Activated CD4-positive, alpha-beta T cell treated with anti-CD3 and anti-CD28 coated beads, Interleukin-2, amount 10 ng/mL, durations not matched to agents 7 days and 5 days (primary cell): ENCODE data around the gene PNLIPRP2. TPM values are rescaled to one million over a fixed set of nuclear protein-coding genes. Genes with fewer than 3 reads are reported as not detected.

ENCODE experiments used
- CTCF ChIA-PET: fragments of 350-600 bp; sonication (Branson Sonifier 250); formaldehyde crosslinking; loops from one replicate; lab custom pipeline; 2021; ENCODE audit warnings: antibody characterized with exemption; lab: Charles Lee
- POLR2A ChIA-PET: fragments of 350-600 bp; sonication (Branson Sonifier 250); formaldehyde crosslinking; loops from one replicate; lab custom pipeline; 2021; ENCODE audit warnings: antibody characterized with exemption; lab: Charles Lee
- DNase-seq: peaks from one replicate; pipeline ENCODE4 v3.0.0-alpha.2; 2020
- H3K27ac Mint-ChIP-seq: one replicate; pipeline ENCODE4 v1.8.0; 2021; ENCODE audit warnings: mild to moderate bottlenecking, moderate library complexity, mixed read lengths
- H3K27me3 Mint-ChIP-seq: one replicate; pipeline ENCODE4 v1.8.0; 2021; ENCODE audit warnings: mixed read lengths
- H3K36me3 Mint-ChIP-seq: one replicate; pipeline ENCODE4 v1.8.0; 2021; ENCODE audit warnings: low read depth, mixed read lengths
- H3K4me1 Mint-ChIP-seq: one replicate; pipeline ENCODE4 v1.8.0; 2021; ENCODE audit warnings: mixed read lengths
- H3K4me3 Mint-ChIP-seq: one replicate; pipeline ENCODE4 v1.8.0; 2021; ENCODE audit warnings: mild to moderate bottlenecking, moderate library complexity, mixed read lengths
- H3K9me3 Mint-ChIP-seq: one replicate; pipeline ENCODE4 v1.8.0; 2021; ENCODE audit warnings: mixed read lengths
- total RNA-seq, 2 experiments: library from RNA; stranded (reverse); gene quantifications; one replicate each; pipeline ENCODE4 v1.2.3, GENCODE V29; 2021

The PNLIPRP2 gene
- total RNA-seq, 2 experiments from 2014 or later, result not detected

DNA sequence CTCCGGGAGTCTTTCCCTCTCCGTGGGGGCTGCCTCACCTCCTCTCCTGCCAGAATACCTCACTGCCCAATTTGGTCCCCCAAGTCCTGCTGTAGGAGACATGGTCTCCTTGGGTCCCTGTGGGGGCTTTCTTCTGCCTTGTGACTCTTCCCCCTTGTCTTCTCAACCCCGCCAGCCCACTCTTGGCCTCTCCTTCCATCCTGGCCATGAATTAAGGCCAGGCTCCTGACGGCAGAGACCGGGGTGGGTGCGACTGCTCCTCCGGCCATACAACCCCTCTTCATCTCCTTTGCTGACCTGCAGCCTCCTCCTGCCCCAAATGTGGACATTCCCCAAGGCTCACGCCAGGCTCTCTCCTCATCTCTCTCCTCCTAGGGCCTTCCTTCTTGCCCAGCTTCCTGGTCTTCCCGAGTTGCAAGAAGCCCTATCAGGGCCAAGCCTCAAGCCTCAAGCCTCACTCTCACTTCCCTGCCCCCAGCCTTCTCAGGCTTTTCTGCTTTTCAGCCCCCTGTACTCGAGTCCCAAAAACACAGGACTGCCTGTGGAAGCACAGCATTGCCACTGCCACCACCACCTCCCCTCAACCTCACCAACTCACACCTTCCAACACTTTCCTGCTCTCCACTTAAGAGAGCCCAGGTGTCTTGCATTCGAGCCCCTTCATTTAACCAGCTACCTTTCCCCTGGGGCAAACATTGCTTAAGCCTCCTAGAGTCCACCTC is 1.3 kb downstream of the PNLIPRP2 start:
- CTCF ChIA-PET, result no interaction called here
- no peaks in the 10 kb centered on the region for H3K4me1 Mint-ChIP-seq

GRCh38 chr10:116625845-116626244 is 5.1 kb downstream of the PNLIPRP2 start:
- POLR2A ChIA-PET, result no interaction called here
- Mint-ChIP-seq H3K9me3 (no peaks in the 10 kb centered on the region), H3K36me3 (no peaks in the 10 kb centered on the region), H3K4me1 (no peaks in the 10 kb centered on the region), H3K27ac (no peak overlapping the region), H3K4me3 (no peak overlapping the region), H3K27me3 (peaks cover 24% of the 10 kb centered on the region)
- no peak for DNase-seq
- CTCF ChIA-PET, result no interaction called here

More for the DNA sequence above, 1.3 kb downstream of the PNLIPRP2 start:
- H3K4me3 Mint-ChIP-seq, result no peak overlapping the region
- no peaks in the 10 kb centered on the region for H3K9me3 Mint-ChIP-seq
- no peak overlapping the region for H3K27ac Mint-ChIP-seq
- no peak for DNase-seq
- H3K27me3 Mint-ChIP-seq, result peaks cover 12% of the 10 kb centered on the region
- POLR2A ChIA-PET, result no interaction called here
- H3K36me3 Mint-ChIP-seq, result no peaks in the 10 kb centered on the region

GRCh38 chr10:116626815-116627214 is 6.1 kb downstream of the PNLIPRP2 start:
- Mint-ChIP-seq H3K4me3 (no peak overlapping the region), H3K27me3 (peaks cover 25% of the 10 kb centered on the region), H3K4me1 (no peaks in the 10 kb centered on the region), H3K27ac (no peak overlapping the region), H3K36me3 (no peaks in the 10 kb centered on the region), H3K9me3 (no peaks in the 10 kb centered on the region)
- POLR2A ChIA-PET, result no interaction called here
- CTCF ChIA-PET, result no interaction called here
- DNase-seq, result no peak

GRCh38 chr10:116627386-116627933 is 6.7 kb downstream of the PNLIPRP2 start:
- no peak overlapping the region for H3K4me3 Mint-ChIP-seq
- no peak for DNase-seq
- no peaks in the 10 kb centered on the region for H3K9me3 Mint-ChIP-seq
- no peaks in the 10 kb centered on the region for H3K4me1 Mint-ChIP-seq
- no peaks in the 10 kb centered on the region for H3K36me3 Mint-ChIP-seq
- no peak overlapping the region for H3K27ac Mint-ChIP-seq
- peaks cover 25% of the 10 kb centered on the region for H3K27me3 Mint-ChIP-seq
- ChIA-PET CTCF (no interaction called here), POLR2A (no interaction called here)

- H3K27me3 Mint-ChIP-seq, result peaks cover 25% of the 10 kb centered on the region
- no peak overlapping the region for H3K27ac Mint-ChIP-seq
- H3K36me3 Mint-ChIP-seq, result no peaks in the 10 kb centered on the region
- H3K9me3 Mint-ChIP-seq, result no peaks in the 10 kb centered on the region
- ChIA-PET POLR2A (no interaction called here), CTCF (interaction anchor here (0.6 kb wide), 1 partner anchor 1469 kb away, joined by 3 read pairs; no protein-coding TSS in a partner anchor)
- DNase-seq, result no peak
- H3K4me1 Mint-ChIP-seq, result no peaks in the 10 kb centered on the region
- H3K4me3 Mint-ChIP-seq, result no peak overlapping the region
Measured at GRCh38 chr10:116629340-116629739, 8.6 kb downstream of the PNLIPRP2 start.

DNA sequence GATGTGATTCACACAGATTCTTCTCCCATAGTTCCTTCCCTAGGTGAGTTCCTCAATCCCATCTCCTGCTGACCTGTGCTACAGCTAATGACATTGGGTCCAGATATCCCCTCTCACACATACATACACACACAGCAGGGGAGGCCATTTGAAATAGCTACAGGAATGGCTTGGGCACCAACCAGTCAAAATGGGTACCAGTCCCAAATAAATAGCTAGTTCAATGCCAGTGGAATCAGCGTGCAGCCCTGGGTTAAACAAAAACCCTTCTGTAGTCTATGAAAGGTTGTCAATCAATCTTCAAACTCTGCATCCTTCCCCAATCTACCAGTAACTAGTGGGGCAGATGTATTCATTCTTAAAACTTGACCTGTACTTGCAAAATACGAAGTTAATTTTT is 9.3 kb downstream of the PNLIPRP2 start:
- H3K4me3 Mint-ChIP-seq, result no peak overlapping the region
- H3K27me3 Mint-ChIP-seq, result peaks cover 22% of the 10 kb centered on the region
- no peaks in the 10 kb centered on the region for H3K36me3 Mint-ChIP-seq
- no peak overlapping the region for H3K27ac Mint-ChIP-seq
- POLR2A ChIA-PET, result no interaction called here
- H3K9me3 Mint-ChIP-seq, result no peaks in the 10 kb centered on the region
- DNase-seq, result no peak
- CTCF ChIA-PET, result interaction anchor here (0.6 kb wide), 1 partner anchor 1470 kb away, joined by 3 read pairs; no protein-coding TSS in a partner anchor
- H3K4me1 Mint-ChIP-seq, result no peaks in the 10 kb centered on the region

GRCh38 chr10:116631871-116632295 is 11.1 kb downstream of the PNLIPRP2 start:
- Mint-ChIP-seq H3K9me3 (no peaks in the 10 kb centered on the region), H3K4me1 (no peaks in the 10 kb centered on the region), H3K36me3 (no peaks in the 10 kb centered on the region), H3K27ac (no peak overlapping the region), H3K4me3 (no peak overlapping the region), H3K27me3 (peaks cover 17% of the 10 kb centered on the region)
- POLR2A ChIA-PET, result no interaction called here
- DNase-seq, result no peak
- CTCF ChIA-PET, result no interaction called here

GRCh38 chr10:116632596-116633215 is 12.0 kb downstream of the PNLIPRP2 start:
- Mint-ChIP-seq H3K4me1 (no peaks in the 10 kb centered on the region), H3K9me3 (no peaks in the 10 kb centered on the region), H3K36me3 (no peaks in the 10 kb centered on the region), H3K27me3 (peaks cover 16% of the 10 kb centered on the region), H3K27ac (no peak overlapping the region), H3K4me3 (no peak overlapping the region)
- CTCF ChIA-PET, result no interaction called here
- POLR2A ChIA-PET, result no interaction called here
- DNase-seq, result no peak

- Mint-ChIP-seq H3K36me3 (no peaks in the 10 kb centered on the region), H3K4me1 (no peaks in the 10 kb centered on the region), H3K27me3 (peaks cover 14% of the 10 kb centered on the region), H3K4me3 (no peak overlapping the region), H3K27ac (no peak overlapping the region), H3K9me3 (no peaks in the 10 kb centered on the region)
- DNase-seq, result no peak
- CTCF ChIA-PET, result no interaction called here
- POLR2A ChIA-PET, result no interaction called here
Measured at GRCh38 chr10:116633216-116633600, 12.5 kb downstream of the PNLIPRP2 start.

GRCh38 chr10:116634126-116634975 is 13.6 kb downstream of the PNLIPRP2 start:
- ChIA-PET POLR2A (no interaction called here), CTCF (no interaction called here)
- DNase-seq, result no peak
- Mint-ChIP-seq H3K27ac (no peak overlapping the region), H3K27me3 (peaks cover 7% of the 10 kb centered on the region), H3K9me3 (no peaks in the 10 kb centered on the region), H3K4me1 (no peaks in the 10 kb centered on the region), H3K36me3 (no peaks in the 10 kb centered on the region), H3K4me3 (no peak overlapping the region)

DNA sequence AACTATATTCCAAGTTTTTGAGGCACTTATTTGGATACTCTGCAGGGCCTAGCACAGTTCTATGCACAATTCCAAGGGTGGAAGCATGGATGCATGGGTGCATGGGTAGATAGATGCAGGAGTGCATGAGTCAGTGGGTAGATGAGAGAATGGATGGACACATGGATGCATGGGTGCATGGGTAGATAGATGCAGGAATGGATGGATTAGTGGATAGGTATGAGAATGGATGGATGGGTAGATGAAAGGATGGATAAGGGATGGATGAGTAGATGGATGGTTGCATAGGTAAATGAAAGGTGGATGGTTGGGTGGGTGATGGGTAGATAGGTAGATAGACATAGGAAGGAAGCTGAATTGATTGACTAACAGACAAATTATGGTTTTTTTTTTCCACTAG is 15.6 kb downstream of the PNLIPRP2 start:
- Mint-ChIP-seq H3K27me3 (peaks cover 13% of the 10 kb centered on the region), H3K9me3 (no peaks in the 10 kb centered on the region), H3K4me1 (no peaks in the 10 kb centered on the region), H3K27ac (no peak overlapping the region), H3K4me3 (no peak overlapping the region), H3K36me3 (no peaks in the 10 kb centered on the region)
- DNase-seq, result no peak
- CTCF ChIA-PET, result no interaction called here
- POLR2A ChIA-PET, result no interaction called here

GRCh38 chr10:116636976-116637375 is 16.2 kb downstream of the PNLIPRP2 start:
- DNase-seq, result no peak
- Mint-ChIP-seq H3K27me3 (peaks cover 13% of the 10 kb centered on the region), H3K4me1 (no peaks in the 10 kb centered on the region), H3K9me3 (no peaks in the 10 kb centered on the region), H3K27ac (no peak overlapping the region), H3K4me3 (no peak overlapping the region), H3K36me3 (no peaks in the 10 kb centered on the region)
- ChIA-PET POLR2A (no interaction called here), CTCF (no interaction called here)

GRCh38 chr10:116637830-116638229 is 17.1 kb downstream of the PNLIPRP2 start:
- POLR2A ChIA-PET, result no interaction called here

More at GRCh38 chr10:116637830-116638229, 17.1 kb downstream of the PNLIPRP2 start:
- CTCF ChIA-PET, result no interaction called here
- H3K27me3 Mint-ChIP-seq, result peaks cover 16% of the 10 kb centered on the region
- no peak overlapping the region for H3K4me3 Mint-ChIP-seq
- no peaks in the 10 kb centered on the region for H3K36me3 Mint-ChIP-seq
- H3K27ac Mint-ChIP-seq, result no peak overlapping the region
- H3K4me1 Mint-ChIP-seq, result no peaks in the 10 kb centered on the region
- no peak for DNase-seq
- H3K9me3 Mint-ChIP-seq, result no peaks in the 10 kb centered on the region
